NCI-H146 (cell line): ENCODE measurements around the gene OR10H4.
"Not testable (repeated sequence)": the region's sequence is repeated elsewhere in the genome, so short reads cannot be mapped to it uniquely, and the experiment has no call there.

ENCODE experiments used
- DNase-seq: peaks from one replicate; lab custom pipeline; 2025; lab: John Stamatoyannopoulos, UW

The OR10H4 gene

GRCh38 chr19:15948223-15949058 is at the start of gene OR10H4:
OR10H4 (plus strand) TSS chr19:15949008; CDS start chr19:15949008, 0 bp downstream.
- DNase-seq: no peak

DNA sequence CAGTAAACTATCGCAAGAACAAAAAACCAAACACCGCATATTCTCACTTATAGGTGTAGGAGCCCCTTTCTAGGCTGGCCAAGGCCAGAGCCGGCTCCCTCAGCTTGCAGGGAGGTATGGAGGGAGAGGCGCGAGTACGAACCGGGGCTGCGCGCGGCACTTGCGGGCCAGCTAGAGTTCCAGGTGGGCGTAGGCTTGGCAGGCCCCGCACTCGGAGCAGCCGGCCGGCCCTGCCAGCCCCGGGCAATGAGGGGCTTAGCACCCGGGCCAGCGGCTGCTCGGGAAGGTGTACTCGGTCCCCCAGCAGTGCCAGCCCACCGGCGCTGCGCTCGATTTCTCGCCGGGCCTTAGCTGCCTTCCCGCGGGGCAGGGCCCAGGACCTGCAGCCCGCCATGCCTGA is 49.2 kb upstream of the OR10H4 start:
- not testable (repeated sequence) for DNase-seq

GRCh38 chr19:15900032-15900431 is 48.8 kb upstream of the OR10H4 start:
- not testable (repeated sequence) for DNase-seq

- no peak for DNase-seq
Measured at GRCh38 chr19:15900504-15900903, 48.3 kb upstream of the OR10H4 start.

DNA sequence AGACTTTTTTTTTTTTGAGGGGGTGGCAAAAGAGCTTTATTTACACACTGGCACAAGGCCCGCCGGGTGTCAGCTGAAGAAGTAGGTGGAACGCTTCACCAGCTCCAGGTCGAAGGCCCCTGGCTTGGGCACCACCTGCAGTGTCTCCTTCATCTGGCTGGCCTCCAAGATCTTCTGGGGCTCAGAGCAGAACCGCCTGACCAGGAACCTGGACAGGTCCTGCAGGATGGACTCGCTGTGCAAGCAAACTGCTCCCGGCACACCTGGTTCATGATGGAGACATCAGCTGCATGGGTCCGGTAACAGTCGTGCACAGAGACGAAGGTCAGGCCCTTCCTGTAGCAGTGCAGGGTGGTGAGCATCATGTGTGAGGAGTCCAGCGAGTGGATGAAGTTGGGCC is 46.6 kb upstream of the OR10H4 start:
- DNase-seq: no peak

- DNase-seq: not testable (repeated sequence)
Measured at GRCh38 chr19:15902898-15903297, 45.9 kb upstream of the OR10H4 start.

- no peak for DNase-seq
Measured at GRCh38 chr19:15905026-15905425, 43.8 kb upstream of the OR10H4 start.

DNA sequence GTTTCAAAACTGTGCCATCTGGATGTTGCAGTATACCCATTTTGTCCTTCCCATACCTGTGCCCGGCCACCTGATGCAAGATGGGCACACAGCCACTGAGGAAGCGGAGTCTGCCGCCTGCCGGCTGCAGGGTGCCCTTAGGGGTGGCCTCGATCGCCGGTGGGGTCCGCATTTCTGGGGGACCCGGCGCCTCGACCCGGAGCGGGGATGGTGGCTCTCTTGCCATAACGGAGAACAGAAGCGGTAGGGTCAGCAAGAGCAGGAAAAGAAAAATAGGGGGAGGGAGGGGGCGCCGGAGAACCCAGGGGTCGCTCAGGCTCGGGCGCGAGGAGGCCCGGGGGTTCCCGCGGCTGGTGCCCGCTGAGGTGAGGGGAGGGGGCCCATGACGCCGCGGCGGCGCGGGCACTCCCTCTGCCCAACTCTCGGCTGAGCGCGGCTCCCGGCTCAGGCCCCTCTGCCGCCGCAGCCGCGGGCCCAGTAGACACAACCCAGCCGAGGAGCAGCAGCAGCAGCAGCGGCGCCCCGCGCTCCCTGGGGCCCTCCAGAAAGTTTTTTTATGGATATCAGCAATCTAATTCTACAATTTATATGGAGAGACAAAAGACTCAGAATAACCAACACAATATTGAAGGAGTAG is 37.1 kb upstream of the OR10H4 start:
- DNase-seq: no peak

GRCh38 chr19:15913384-15913783 is 35.4 kb upstream of the OR10H4 start:
- DNase-seq: no peak

DNA sequence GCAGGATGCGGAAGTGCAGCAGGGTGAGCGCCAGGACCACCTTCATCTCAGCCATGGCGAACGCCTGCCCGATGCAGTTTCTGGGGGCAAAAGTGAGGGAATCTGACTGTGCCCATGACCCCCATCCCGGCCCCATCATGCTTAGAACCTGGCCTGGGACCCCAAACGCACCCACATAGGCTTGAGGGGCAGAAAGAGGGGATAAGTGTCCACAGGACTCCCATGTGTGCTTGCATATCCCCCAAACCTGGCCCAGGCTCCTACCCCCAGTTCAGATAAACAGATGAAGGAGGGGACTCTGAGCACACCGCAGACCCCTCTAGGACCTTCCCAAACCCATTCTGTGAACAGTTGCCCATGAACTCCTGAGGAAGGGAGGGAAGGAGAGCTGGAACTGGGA is 35.0 kb upstream of the OR10H4 start:
- DNase-seq: no peak

- DNase-seq: no peak
Measured at GRCh38 chr19:15915109-15915508, 33.7 kb upstream of the OR10H4 start.

DNA sequence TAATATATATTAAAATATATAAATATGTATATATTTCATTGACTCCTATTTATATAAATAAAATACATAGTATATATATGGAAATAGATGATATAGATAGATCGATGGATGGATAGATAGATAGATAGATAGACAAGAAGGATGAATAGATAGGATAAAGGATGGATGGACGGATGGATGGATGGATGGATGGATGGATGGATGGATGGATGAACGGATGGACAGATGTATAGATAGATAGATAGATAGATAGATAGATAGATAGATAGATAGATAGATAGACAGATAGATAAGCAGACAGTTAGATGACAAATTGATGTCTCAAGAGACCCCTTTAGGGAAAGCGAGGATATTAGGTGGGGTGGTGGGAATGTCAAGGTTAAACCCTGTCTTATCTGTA is 29.6 kb upstream of the OR10H4 start:
- no peak for DNase-seq

- no peak for DNase-seq
Measured at GRCh38 chr19:15922021-15922420, 26.8 kb upstream of the OR10H4 start.

GRCh38 chr19:15923702-15924101 is 25.1 kb upstream of the OR10H4 start:
- DNase-seq: no peak

DNA sequence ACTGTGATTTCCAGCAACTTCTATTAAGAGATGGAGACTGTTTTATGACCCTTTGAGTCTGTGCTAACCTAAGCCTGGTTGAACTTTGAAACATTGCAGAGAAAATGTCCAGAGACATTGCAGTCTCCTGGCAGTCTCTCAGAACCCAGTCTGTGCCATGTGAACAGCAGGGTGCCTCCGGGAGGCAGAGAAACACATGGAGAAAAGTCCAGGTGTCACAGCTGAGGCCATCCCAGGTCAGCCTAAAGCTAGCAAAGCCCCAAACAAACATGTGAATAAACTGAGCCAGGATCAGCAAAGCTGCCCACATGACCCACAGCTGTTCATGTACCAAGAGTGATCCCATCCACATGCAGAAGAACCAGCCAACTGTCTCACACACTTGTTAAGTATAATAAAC is 22.3 kb upstream of the OR10H4 start:
- no peak for DNase-seq

- no peak for DNase-seq
Measured at GRCh38 chr19:15928321-15928720, 20.5 kb upstream of the OR10H4 start.

DNA sequence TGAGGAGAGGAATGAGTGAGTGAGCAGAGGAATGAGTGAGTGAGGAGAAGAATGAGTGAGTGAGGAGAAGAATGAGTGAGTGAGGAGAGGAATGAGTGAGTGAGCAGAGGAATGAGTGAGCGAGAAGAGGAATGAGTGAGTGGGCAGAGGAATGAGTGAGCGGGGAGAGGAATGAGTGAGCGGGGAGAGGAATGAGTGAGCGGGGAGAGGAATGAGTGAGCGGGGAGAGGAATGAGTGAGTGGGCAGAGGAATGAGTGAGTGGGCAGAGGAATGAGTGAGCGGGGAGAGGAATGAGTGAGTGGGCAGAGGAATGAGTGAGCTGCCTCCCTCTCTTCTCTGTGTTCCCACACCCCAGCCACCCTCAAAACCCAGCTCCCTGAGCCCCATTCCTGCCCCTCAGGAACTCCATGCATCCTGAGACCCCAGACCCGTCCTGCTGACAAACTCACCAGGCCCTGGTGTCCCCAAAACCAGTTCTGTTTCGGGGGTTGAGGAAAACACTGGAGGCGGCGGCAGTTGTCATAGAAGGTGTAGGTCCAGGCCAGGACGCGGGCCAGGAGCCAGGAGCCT is 15.0 kb upstream of the OR10H4 start:
- DNase-seq: not testable (repeated sequence)

DNA sequence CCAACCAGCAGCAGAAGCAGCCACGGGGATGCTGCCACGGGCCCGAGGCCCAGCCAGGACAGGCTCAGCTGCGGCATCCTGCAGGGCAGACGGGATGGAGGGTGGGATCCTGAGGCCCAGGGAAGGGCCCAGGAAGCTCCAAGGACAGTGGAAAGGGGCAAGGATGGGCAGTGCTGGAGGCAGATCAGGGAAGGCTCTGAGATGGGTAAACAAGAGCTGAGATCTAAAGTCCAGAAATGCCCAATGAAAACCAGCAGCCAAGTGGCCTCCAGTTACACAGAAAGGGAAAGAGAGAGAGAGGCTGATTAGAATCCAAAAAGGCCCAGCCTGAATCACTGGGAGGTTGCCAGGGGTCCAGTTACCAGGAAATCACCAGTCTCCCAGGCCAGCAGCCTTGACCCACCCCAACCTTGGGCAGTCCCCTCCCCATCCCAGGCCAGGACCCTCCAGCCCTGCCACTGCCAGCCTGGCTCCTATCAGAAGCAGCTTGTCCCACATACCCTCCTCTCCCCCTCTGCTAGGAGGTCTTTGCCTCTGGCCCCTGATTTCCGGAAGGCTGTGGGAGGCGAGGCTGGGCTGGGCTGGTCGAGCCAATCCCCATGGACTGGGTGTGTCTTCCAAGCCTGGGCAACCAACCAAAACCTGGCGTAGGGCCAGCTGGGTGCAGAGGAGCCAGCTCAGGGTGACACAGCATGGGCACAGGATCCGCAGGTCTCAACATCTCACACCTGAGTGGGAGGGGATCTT is 14.3 kb upstream of the OR10H4 start, which contains the start of gene CYP4F11:
Gene CYP4F11, minus strand, starts transcription at position 198 of the 747 bp plus-strand sequence. Its CDS starts 121 bp downstream, at position 77.
- no peak for DNase-seq

DNA sequence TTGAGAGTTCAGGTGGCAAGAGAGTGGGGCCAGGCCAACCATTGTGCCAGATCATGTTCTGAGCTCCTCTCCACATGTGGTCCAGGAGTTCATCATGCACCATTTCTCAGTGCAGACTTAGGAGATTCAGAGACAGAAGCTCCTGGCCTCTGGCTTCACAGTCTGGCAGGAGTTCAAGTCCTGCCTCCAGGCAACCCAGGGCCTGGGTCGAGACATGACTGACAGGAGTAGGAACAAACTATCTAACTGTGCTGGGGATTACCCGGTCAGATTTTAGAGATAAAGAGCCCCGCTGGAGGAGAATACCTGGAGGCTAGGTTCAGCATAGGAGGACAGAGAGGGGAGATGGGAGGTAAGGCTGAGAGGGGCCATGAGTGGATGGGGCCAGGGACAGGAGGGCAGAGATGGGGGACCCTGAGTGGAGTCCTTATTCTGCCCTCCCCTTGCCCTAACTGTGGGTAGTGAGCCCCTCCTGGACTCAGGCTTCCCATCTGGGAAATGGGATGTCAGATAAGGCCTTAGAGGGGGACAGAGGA is 13.6 kb upstream of the OR10H4 start:
- no peak for DNase-seq

DNA sequence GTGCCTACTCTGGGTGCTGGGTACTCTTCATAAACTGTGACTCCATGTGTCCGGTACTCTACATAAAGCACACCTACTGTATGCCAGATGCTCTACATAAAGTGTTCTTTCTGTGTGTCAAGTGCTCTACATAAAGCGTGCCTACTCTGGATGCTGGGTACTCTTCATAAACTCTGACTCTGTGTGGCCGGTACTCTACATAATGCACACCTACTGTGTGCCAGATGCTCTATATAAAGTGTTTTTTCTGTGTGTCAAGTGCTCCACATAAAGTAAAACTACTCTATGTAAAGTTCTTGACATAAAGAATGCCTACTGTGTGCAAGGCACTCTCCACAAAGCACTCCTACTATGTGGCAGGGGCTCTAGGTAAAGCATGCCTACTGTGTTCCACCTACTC is 12.6 kb upstream of the OR10H4 start:
- no peak for DNase-seq

DNA sequence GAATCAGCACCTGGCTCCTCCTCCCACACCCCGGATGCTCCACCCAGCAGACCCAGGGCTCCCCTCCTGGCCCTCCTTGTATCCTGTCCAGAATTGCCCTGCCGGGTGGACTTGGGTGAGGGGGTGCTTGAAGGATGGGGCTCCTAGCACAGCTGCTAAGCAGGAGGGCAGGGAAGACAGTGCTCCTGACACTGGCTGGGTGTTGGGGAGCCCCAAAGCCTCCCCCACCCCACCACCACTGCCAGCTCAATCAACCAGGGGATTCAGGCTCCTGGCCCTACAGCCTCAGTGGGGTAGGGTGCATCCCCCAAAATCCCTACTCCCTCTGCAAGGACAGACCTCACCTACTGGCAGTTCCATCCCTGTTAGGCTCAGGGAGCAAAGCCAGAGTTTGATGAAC is 11.9 kb upstream of the OR10H4 start:
- no peak for DNase-seq

DNA sequence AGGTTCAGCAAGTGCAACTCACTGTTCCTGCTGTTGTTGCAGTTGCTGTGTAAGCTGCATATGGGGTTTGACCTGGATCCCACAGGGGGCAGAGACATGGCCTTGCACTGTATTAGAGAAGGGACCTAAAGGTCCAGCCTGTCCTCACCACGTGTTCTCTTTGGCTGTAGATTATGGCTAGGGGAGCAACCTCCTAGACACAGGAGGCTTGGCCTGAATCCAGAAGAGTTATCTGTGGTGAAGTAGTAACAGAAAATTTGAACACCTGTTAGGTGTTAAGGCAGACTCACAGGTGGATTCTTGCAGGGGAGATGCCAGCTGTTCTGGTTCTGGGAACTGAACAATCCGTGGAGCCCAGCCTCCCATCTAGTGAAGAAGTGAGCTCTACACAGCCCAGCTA is 11.0 kb upstream of the OR10H4 start:
- DNase-seq: no peak
